ENCODE data around the gene SZT2.
"Not testable (repeated sequence)": the region's sequence is repeated elsewhere in the genome, so short reads cannot be mapped to it uniquely, and the experiment has no call there.

Gene SZT2

GRCh38 chr1:43452789-43453441 lies 63.2 kb downstream of the SZT2 start:
- H3K9ac ChIP-seq (ENCODE audit: low read depth in 1 of 2, low read length in 2 of 2): peak overlapping the region; percentile 63 to 66
- no peaks in the 10 kb centered on the region for H3K27me3 ChIP-seq (ENCODE audit: control insufficient read depth in 2 of 2, insufficient read depth in 2 of 2, low read length in 2 of 2)
- peak overlapping the region; percentile 53 to 71 for H3K4me3 ChIP-seq (ENCODE audit: low read length in 2 of 2)
- H3K9me3 ChIP-seq (ENCODE audit: control insufficient read depth in 2 of 2, low read length in 2 of 2): no peaks in the 10 kb centered on the region
- H3K4me1 ChIP-seq (ENCODE audit: control insufficient read depth in 2 of 2, insufficient read depth in 2 of 2, low read length in 2 of 2): peaks cover 18 to 22% of the 10 kb centered on the region in 2 donors
- peak overlapping the region; percentile 92 to 94 for H3K27ac ChIP-seq (ENCODE audit: low read depth in 2 of 2, low read length in 2 of 2)
- H3K36me3 ChIP-seq (ENCODE audit: control insufficient read depth in 2 of 2, insufficient read depth in 2 of 2, low read length in 2 of 2): peaks cover 33 to 47% of the 10 kb centered on the region in 2 donors

- Histone ChIP-seq H3K4me1 (ENCODE audit: control insufficient read depth in 2 of 2, insufficient read depth in 2 of 2, low read length in 2 of 2) (peaks cover 18 to 22% of the 10 kb centered on the region in 2 donors), H3K27ac (ENCODE audit: low read depth in 2 of 2, low read length in 2 of 2) (peak within 1 kb of the TSS; percentile 92 to 94), H3K36me3 (ENCODE audit: control insufficient read depth in 2 of 2, insufficient read depth in 2 of 2, low read length in 2 of 2) (peaks cover 30 to 39% of the 10 kb centered on the region in 2 donors), H3K9ac (ENCODE audit: low read depth in 1 of 2, low read length in 2 of 2) (peak within 1 kb of the TSS; percentile 67 to 72), H3K4me3 (ENCODE audit: low read length in 2 of 2) (peak within 1 kb of the TSS; percentile 67 to 84), H3K9me3 (ENCODE audit: control insufficient read depth in 2 of 2, low read length in 2 of 2) (no peaks in the 10 kb centered on the region), H3K27me3 (ENCODE audit: control insufficient read depth in 2 of 2, insufficient read depth in 2 of 2, low read length in 2 of 2) (no peaks in the 10 kb centered on the region)
Observed at GRCh38 chr1:43453442-43454269, 64.0 kb downstream of the SZT2 start, which contains the start of gene HYI. HYI (minus strand) TSS chr1:43453931; CDS start chr1:43453793, 138 bp downstream.

- Histone ChIP-seq H3K27ac (ENCODE audit: low read depth in 2 of 2, low read length in 2 of 2) (peak overlapping the region; percentile 92 to 94), H3K4me3 (ENCODE audit: low read length in 2 of 2) (peak overlapping the region; percentile 67 to 84), H3K4me1 (ENCODE audit: control insufficient read depth in 2 of 2, insufficient read depth in 2 of 2, low read length in 2 of 2) (peaks cover 18 to 22% of the 10 kb centered on the region in 2 donors), H3K9ac (ENCODE audit: low read depth in 1 of 2, low read length in 2 of 2) (peak overlapping the region; percentile 67 to 72), H3K9me3 (ENCODE audit: control insufficient read depth in 2 of 2, low read length in 2 of 2) (no peaks in the 10 kb centered on the region), H3K36me3 (ENCODE audit: control insufficient read depth in 2 of 2, insufficient read depth in 2 of 2, low read length in 2 of 2) (peaks cover 23 to 32% of the 10 kb centered on the region in 2 donors), H3K27me3 (ENCODE audit: control insufficient read depth in 2 of 2, insufficient read depth in 2 of 2, low read length in 2 of 2) (no peaks in the 10 kb centered on the region)
Observed at GRCh38 chr1:43454270-43455011, 64.7 kb downstream of the SZT2 start.

GRCh38 chr1:43455213-43455889 lies 65.7 kb downstream of the SZT2 start:
- Histone ChIP-seq H3K27ac (ENCODE audit: low read depth in 2 of 2, low read length in 2 of 2) (peak overlapping the region; percentile 92 to 94), H3K27me3 (ENCODE audit: control insufficient read depth in 2 of 2, insufficient read depth in 2 of 2, low read length in 2 of 2) (no peaks in the 10 kb centered on the region), H3K4me1 (ENCODE audit: control insufficient read depth in 2 of 2, insufficient read depth in 2 of 2, low read length in 2 of 2) (peaks cover 18 to 22% of the 10 kb centered on the region in 2 donors), H3K36me3 (ENCODE audit: control insufficient read depth in 2 of 2, insufficient read depth in 2 of 2, low read length in 2 of 2) (peaks cover 14 to 23% of the 10 kb centered on the region in 2 donors), H3K4me3 (ENCODE audit: low read length in 2 of 2) (peak overlapping the region; percentile 26 to 84), H3K9ac (ENCODE audit: low read depth in 1 of 2, low read length in 2 of 2) (peak overlapping the region; percentile 67 to 72), H3K9me3 (ENCODE audit: control insufficient read depth in 2 of 2, low read length in 2 of 2) (no peaks in the 10 kb centered on the region)

GRCh38 chr1:43458379-43458778 lies 68.7 kb downstream of the SZT2 start:
- H3K4me1 ChIP-seq (ENCODE audit: control insufficient read depth in 2 of 2, insufficient read depth in 2 of 2, low read length in 2 of 2): peaks cover 12 to 16% of the 10 kb centered on the region in 2 donors
- not testable (repeated sequence) for H3K27ac ChIP-seq (ENCODE audit: low read depth in 2 of 2, low read length in 2 of 2); H3K9ac ChIP-seq (ENCODE audit: low read depth in 1 of 2, low read length in 2 of 2); H3K4me3 ChIP-seq (ENCODE audit: low read length in 2 of 2); H3K27me3 ChIP-seq (ENCODE audit: control insufficient read depth in 2 of 2, insufficient read depth in 2 of 2, low read length in 2 of 2); H3K36me3 ChIP-seq (ENCODE audit: control insufficient read depth in 2 of 2, insufficient read depth in 2 of 2, low read length in 2 of 2); H3K9me3 ChIP-seq (ENCODE audit: control insufficient read depth in 2 of 2, low read length in 2 of 2)

- Histone ChIP-seq H3K36me3 (ENCODE audit: control insufficient read depth in 2 of 2, insufficient read depth in 2 of 2, low read length in 2 of 2) (no peaks in the 10 kb centered on the region), H3K9me3 (ENCODE audit: control insufficient read depth in 2 of 2, low read length in 2 of 2) (no peaks in the 10 kb centered on the region), H3K4me1 (ENCODE audit: control insufficient read depth in 2 of 2, insufficient read depth in 2 of 2, low read length in 2 of 2) (peaks cover under 1 to 1% of the 10 kb centered on the region in 2 donors), H3K27me3 (ENCODE audit: control insufficient read depth in 2 of 2, insufficient read depth in 2 of 2, low read length in 2 of 2) (no peaks in the 10 kb centered on the region), H3K9ac (ENCODE audit: low read depth in 1 of 2, low read length in 2 of 2) (no peak overlapping the region), H3K4me3 (ENCODE audit: low read length in 2 of 2) (no peak overlapping the region), H3K27ac (ENCODE audit: low read depth in 2 of 2, low read length in 2 of 2) (no peak overlapping the region)
Observed at GRCh38 chr1:43460988-43461693, 71.4 kb downstream of the SZT2 start.

GRCh38 chr1:43463479-43463878 lies 73.8 kb downstream of the SZT2 start:
- H3K27ac ChIP-seq (ENCODE audit: low read depth in 2 of 2, low read length in 2 of 2): no peak overlapping the region
- H3K9me3 ChIP-seq (ENCODE audit: control insufficient read depth in 2 of 2, low read length in 2 of 2): no peaks in the 10 kb centered on the region
- no peak overlapping the region for H3K4me3 ChIP-seq (ENCODE audit: low read length in 2 of 2)
- no peak overlapping the region for H3K9ac ChIP-seq (ENCODE audit: low read depth in 1 of 2, low read length in 2 of 2)
- H3K4me1 ChIP-seq (ENCODE audit: control insufficient read depth in 2 of 2, insufficient read depth in 2 of 2, low read length in 2 of 2): no peaks in the 10 kb centered on the region
- no peaks in the 10 kb centered on the region for H3K27me3 ChIP-seq (ENCODE audit: control insufficient read depth in 2 of 2, insufficient read depth in 2 of 2, low read length in 2 of 2)
- H3K36me3 ChIP-seq (ENCODE audit: control insufficient read depth in 2 of 2, insufficient read depth in 2 of 2, low read length in 2 of 2): no peaks in the 10 kb centered on the region

GRCh38 chr1:43464681-43465504 lies 75.2 kb downstream of the SZT2 start:
- H3K9me3 ChIP-seq (ENCODE audit: control insufficient read depth in 2 of 2, low read length in 2 of 2): no peaks in the 10 kb centered on the region
- H3K36me3 ChIP-seq (ENCODE audit: control insufficient read depth in 2 of 2, insufficient read depth in 2 of 2, low read length in 2 of 2): no peaks in the 10 kb centered on the region
- no peaks in the 10 kb centered on the region for H3K27me3 ChIP-seq (ENCODE audit: control insufficient read depth in 2 of 2, insufficient read depth in 2 of 2, low read length in 2 of 2)
- no peak overlapping the region for H3K27ac ChIP-seq (ENCODE audit: low read depth in 2 of 2, low read length in 2 of 2)
- no peak overlapping the region for H3K9ac ChIP-seq (ENCODE audit: low read depth in 1 of 2, low read length in 2 of 2)
- no peak overlapping the region for H3K4me3 ChIP-seq (ENCODE audit: low read length in 2 of 2)
- H3K4me1 ChIP-seq (ENCODE audit: control insufficient read depth in 2 of 2, insufficient read depth in 2 of 2, low read length in 2 of 2): no peaks in the 10 kb centered on the region

Data from mucosa of rectum (tissue), 2 donors.